ENCODE data around the gene TXNRD1. TPM values are rescaled to one million over a fixed set of nuclear protein-coding genes. Genes with fewer than 3 reads are reported as not detected.

The TXNRD1 gene
- total RNA-seq, 3 donors from 2014 or later = 76.0 to 117 (median 77.5) TPM

- H3K9me3 ChIP-seq = no peaks in the 10 kb centered on the region
- intact Hi-C loops (cut with DNase I, micrococcal nuclease) = no loop called here
- no peak for TF ChIP-seq CTCF (IDR thresholded peaks at IDR 0.05)
- no peak overlapping the region for H3K4me3 ChIP-seq
- no peak for DNase-seq
- ATAC-seq = no peak
- no peaks in the 10 kb centered on the region for H3K4me1 ChIP-seq (ENCODE audit: low read depth)
- H3K36me3 ChIP-seq (ENCODE audit: low read depth) = no peaks in the 10 kb centered on the region
Measured at GRCh38 chr12:104353012-104353981, 137.7 kb downstream of the TXNRD1 start.

GRCh38 chr12:104354167-104354867 is 138.7 kb downstream of the TXNRD1 start:
- ATAC-seq (no peak), DNase-seq (no peak)
- H3K36me3 ChIP-seq (ENCODE audit: low read depth) = no peaks in the 10 kb centered on the region
- intact Hi-C loops (cut with DNase I, micrococcal nuclease) = no loop called here
- no peak for TF ChIP-seq CTCF (IDR thresholded peaks at IDR 0.05)
- no peak overlapping the region for H3K4me3 ChIP-seq
- no peaks in the 10 kb centered on the region for H3K9me3 ChIP-seq
- no peaks in the 10 kb centered on the region for H3K4me1 ChIP-seq (ENCODE audit: low read depth)

GRCh38 chr12:104354868-104355570 is 139.4 kb downstream of the TXNRD1 start:
- ATAC-seq = no peak
- H3K36me3 ChIP-seq (ENCODE audit: low read depth) = no peaks in the 10 kb centered on the region
- intact Hi-C loops (cut with DNase I, micrococcal nuclease) = loop anchor here (5.0 kb wide), 1 partner anchor 153 kb away; no protein-coding TSS in a partner anchor

GRCh38 chr12:104355630-104356029 is 140.1 kb downstream of the TXNRD1 start:
- H3K4me3 ChIP-seq = no peak overlapping the region
- H3K36me3 ChIP-seq (ENCODE audit: low read depth) = no peaks in the 10 kb centered on the region
- H3K9me3 ChIP-seq = no peaks in the 10 kb centered on the region
- DNase-seq (no peak), ATAC-seq (no peak)
- no peak for TF ChIP-seq CTCF (IDR thresholded peaks at IDR 0.05)
- intact Hi-C loops (cut with DNase I, micrococcal nuclease) = loop anchor here (5.0 kb wide), 1 partner anchor 153 kb away; no protein-coding TSS in a partner anchor
- no peaks in the 10 kb centered on the region for H3K4me1 ChIP-seq (ENCODE audit: low read depth)

More at GRCh38 chr12:104354868-104355570, 139.4 kb downstream of the TXNRD1 start:
- H3K4me3 ChIP-seq = no peak overlapping the region
- TF ChIP-seq CTCF (IDR thresholded peaks at IDR 0.05) = no peak
- no peak for DNase-seq
- no peaks in the 10 kb centered on the region for H3K4me1 ChIP-seq (ENCODE audit: low read depth)
- H3K9me3 ChIP-seq = no peaks in the 10 kb centered on the region

Measured in mucosa of descending colon (tissue), 3 donors.